ENCODE data around the gene GALK2. TPM values are rescaled to one million over a fixed set of nuclear protein-coding genes. Genes with fewer than 3 reads are reported as not detected.
"Not testable (repeated sequence)": the region's sequence is repeated elsewhere in the genome, so short reads cannot be mapped to it uniquely, and the experiment has no call there.

GALK2 gene
- polyA plus RNA-seq, 3 donors, result 23.6 to 30.4 (median 27.5) TPM

- DNase-seq (ENCODE audit: extremely low read depth in 1 of 11, low read depth in 9 of 11, low spot score in 4 of 11), result no peak
Observed at GRCh38 chr15:49255966-49256759, 86.1 kb downstream of the GALK2 start.

GRCh38 chr15:49265117-49265516 is 95.1 kb downstream of the GALK2 start:
- not testable (repeated sequence) for DNase-seq (ENCODE audit: extremely low read depth in 1 of 11, low read depth in 9 of 11, low spot score in 4 of 11)

- DNase-seq (ENCODE audit: extremely low read depth in 1 of 11, low read depth in 9 of 11, low spot score in 4 of 11), result no peak
Observed at GRCh38 chr15:49265911-49266310, 95.9 kb downstream of the GALK2 start.

GRCh38 chr15:49270541-49271421 is 100.7 kb downstream of the GALK2 start:
- no peak for DNase-seq (ENCODE audit: extremely low read depth in 1 of 11, low read depth in 9 of 11, low spot score in 4 of 11)

- no peak for DNase-seq (ENCODE audit: extremely low read depth in 1 of 11, low read depth in 9 of 11, low spot score in 4 of 11)
Observed at GRCh38 chr15:49273734-49274318, 103.8 kb downstream of the GALK2 start.

GRCh38 chr15:49278751-49279150 is 108.7 kb downstream of the GALK2 start:
- no peak for DNase-seq (ENCODE audit: extremely low read depth in 1 of 11, low read depth in 9 of 11, low spot score in 4 of 11)

- no peak for DNase-seq (ENCODE audit: extremely low read depth in 1 of 11, low read depth in 9 of 11, low spot score in 4 of 11)
Observed at GRCh38 chr15:49279521-49280456, 109.7 kb downstream of the GALK2 start.

- no peak for DNase-seq (ENCODE audit: extremely low read depth in 1 of 11, low read depth in 9 of 11, low spot score in 4 of 11)
Observed at GRCh38 chr15:49282366-49282765, 112.3 kb downstream of the GALK2 start.

GRCh38 chr15:49286649-49287404 is 116.8 kb downstream of the GALK2 start:
- no peak for DNase-seq (ENCODE audit: extremely low read depth in 1 of 11, low read depth in 9 of 11, low spot score in 4 of 11)

GRCh38 chr15:49287481-49287880 is 117.4 kb downstream of the GALK2 start:
- no peak for DNase-seq (ENCODE audit: extremely low read depth in 1 of 11, low read depth in 9 of 11, low spot score in 4 of 11)

- DNase-seq (ENCODE audit: extremely low read depth in 1 of 11, low read depth in 9 of 11, low spot score in 4 of 11), result no peak
Observed at GRCh38 chr15:49288391-49288790, 118.3 kb downstream of the GALK2 start.

GRCh38 chr15:49290191-49290590 is 120.1 kb downstream of the GALK2 start:
- peak in 4 of 11 donors; percentile 4 to 16 (median 12) for DNase-seq (ENCODE audit: extremely low read depth in 1 of 11, low read depth in 9 of 11, low spot score in 4 of 11)

GRCh38 chr15:49293941-49294340 is 123.9 kb downstream of the GALK2 start:
- no peak for DNase-seq (ENCODE audit: extremely low read depth in 1 of 11, low read depth in 9 of 11, low spot score in 4 of 11)

- no peak for DNase-seq (ENCODE audit: extremely low read depth in 1 of 11, low read depth in 9 of 11, low spot score in 4 of 11)
Observed at GRCh38 chr15:49296258-49296657, 126.2 kb downstream of the GALK2 start.

GRCh38 chr15:49297584-49297983 is 127.5 kb downstream of the GALK2 start:
- DNase-seq (ENCODE audit: extremely low read depth in 1 of 11, low read depth in 9 of 11, low spot score in 4 of 11), result no peak

GRCh38 chr15:49300856-49301255 is 130.8 kb downstream of the GALK2 start:
- DNase-seq (ENCODE audit: extremely low read depth in 1 of 11, low read depth in 9 of 11, low spot score in 4 of 11), result no peak

- no peak for DNase-seq (ENCODE audit: extremely low read depth in 1 of 11, low read depth in 9 of 11, low spot score in 4 of 11)
Observed at GRCh38 chr15:49301562-49301961, 131.5 kb downstream of the GALK2 start.

GRCh38 chr15:49303003-49303402 is 133.0 kb downstream of the GALK2 start:
- no peak for DNase-seq (ENCODE audit: extremely low read depth in 1 of 11, low read depth in 9 of 11, low spot score in 4 of 11)
